Karpas-422 (cell line): ENCODE data around the gene MPI. TPM values are rescaled to one million over a fixed set of nuclear protein-coding genes. Genes with fewer than 3 reads are reported as not detected.

Experiments
- DNase-seq: peaks from one replicate; pipeline ENCODE4 v3.0.0-alpha.2; 2015
- H2AFZ ChIP-seq: fragments of 200-600 bp; sonication (generic); 2 replicates; pipeline ENCODE4 v1.6.1; 2014; ENCODE audit warnings: antibody characterized with exemption, low read length, mixed read lengths
- H3K27ac ChIP-seq: fragments of 200-600 bp; sonication (generic); 2 replicates; pipeline ENCODE4 v1.5.1; 2014; ENCODE audit warnings: mild to moderate bottlenecking, low read length, moderate library complexity
- H3K27me3 ChIP-seq: fragments of 200-600 bp; sonication (generic); 2 replicates; pipeline ENCODE4 v1.6.1; 2014; ENCODE audit warnings: low read length, mixed read lengths
- H3K36me3 ChIP-seq: fragments of 200-600 bp; sonication (generic); 2 replicates; pipeline ENCODE4 v1.6.1; 2014; ENCODE audit warnings: low read length, mixed read lengths; ENCODE audit not compliant: insufficient read depth
- H3K4me1 ChIP-seq: fragments of 200-600 bp; sonication (generic); 2 replicates; pipeline ENCODE4 v1.6.1; 2014; ENCODE audit warnings: mild to moderate bottlenecking, low read length, mixed read lengths
- H3K4me2 ChIP-seq: fragments of 200-600 bp; sonication (generic); 2 replicates; pipeline ENCODE4 v1.6.1; 2014; ENCODE audit warnings: low read length, low read depth, mild to moderate bottlenecking; ENCODE audit not compliant: poor library complexity, severe bottlenecking
- H3K4me3 ChIP-seq: fragments of 200-600 bp; sonication (generic); 2 replicates; pipeline ENCODE4 v1.5.1; 2014; ENCODE audit warnings: mild to moderate bottlenecking, antibody characterized with exemption, low read length, mixed read lengths
- H3K79me2 ChIP-seq: fragments of 200-600 bp; sonication (generic); 2 replicates; pipeline ENCODE4 v1.6.1; 2014; ENCODE audit warnings: mild to moderate bottlenecking, low read length, mixed read lengths
- H3K9ac ChIP-seq: fragments of 200-600 bp; sonication (generic); 2 replicates; pipeline ENCODE4 v1.6.0; 2014; ENCODE audit warnings: low read length
- H3K9me2 ChIP-seq: fragments of 200-600 bp; sonication (generic), shearing (Covaris generic); replicated peaks from 2 replicates; pipeline ENCODE4 v1.6.0; 2014; ENCODE audit warnings: mild to moderate bottlenecking, low read length, moderate library complexity; ENCODE audit not compliant: insufficient read depth
- H3K9me3 ChIP-seq: fragments of 300-700, 200-600 bp; sonication (generic); 2 replicates; pipeline ENCODE4 v1.6.1; 2014; ENCODE audit warnings: low read length, mixed read lengths
- H4K20me1 ChIP-seq: fragments of 200-600 bp; sonication (generic); 2 replicates; pipeline ENCODE4 v1.6.1; 2014; ENCODE audit warnings: mild to moderate bottlenecking, antibody characterized with exemption, low read length, low read depth; ENCODE audit not compliant: insufficient read depth
- total RNA-seq: library from RNA; depleted of rRNA; stranded (reverse); fragments of >200 nt; shearing (Covaris generic); gene quantifications from 2 replicates; pipeline ENCODE4 v1.2.3, GENCODE V29; 2014; ENCODE audit warnings: low replicate concordance

MPI gene
- total RNA-seq, 1 experiment from 2014 or later: 73.7 TPM

DNA sequence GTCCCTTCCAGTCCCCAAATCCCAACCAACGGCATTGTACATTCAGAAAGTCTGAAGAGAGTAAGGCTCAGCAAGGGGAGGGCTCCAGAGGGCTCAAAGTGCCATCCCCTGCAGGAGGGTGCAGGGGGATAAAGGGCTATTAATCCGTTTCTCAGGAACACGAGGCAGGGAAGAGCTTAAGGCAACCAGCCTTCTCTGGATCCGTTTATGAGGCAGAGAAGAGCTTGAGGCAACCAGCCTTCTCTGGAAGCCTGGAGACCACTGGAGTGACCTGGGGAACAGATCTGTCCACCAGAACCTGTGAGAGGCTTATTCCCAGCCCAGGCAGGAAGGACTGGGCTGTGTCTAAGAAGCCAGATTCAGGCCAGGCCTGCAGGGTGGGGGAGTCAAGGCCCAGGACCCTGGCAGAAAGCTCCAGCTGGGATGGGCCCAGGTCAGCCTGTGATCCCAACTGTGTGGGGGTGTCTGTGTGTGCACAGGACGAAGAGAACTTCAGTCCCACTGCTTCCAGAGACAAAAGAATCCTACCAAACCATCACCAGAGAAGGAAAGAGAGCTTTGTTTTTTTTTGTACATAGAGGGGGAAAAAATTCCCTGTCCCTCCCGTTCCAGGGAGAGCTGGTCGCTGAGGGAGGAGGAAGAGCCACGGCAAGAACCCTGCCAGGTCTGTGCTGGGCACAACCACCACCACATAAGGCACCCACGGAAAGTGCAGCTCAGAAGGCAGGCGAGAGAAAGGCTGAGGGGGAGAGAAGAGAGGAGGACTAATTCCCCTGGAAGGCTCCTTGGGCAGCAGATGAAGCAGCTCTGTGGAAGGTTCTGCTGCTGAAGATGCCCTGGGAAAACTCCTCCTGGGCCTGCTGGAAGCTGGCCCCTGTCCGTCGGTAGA is 45.3 kb upstream of the MPI start:
- no peak for DNase-seq
- no peak overlapping the region for H3K4me3 ChIP-seq
- H3K9me3 ChIP-seq: no peaks in the 10 kb centered on the region
- peak overlapping the region; percentile 98; the same call in 1 of the 2 replicates for H3K9ac ChIP-seq
- H2AFZ ChIP-seq: no peak overlapping the region
- peaks cover 16% of the 10 kb centered on the region for H3K79me2 ChIP-seq
- peaks cover 7% of the 10 kb centered on the region; the same call in 1 of the 2 replicates for H3K36me3 ChIP-seq
- H3K27me3 ChIP-seq: no peaks in the 10 kb centered on the region
- H3K9me2 ChIP-seq: no peaks in the 10 kb centered on the region
- H3K27ac ChIP-seq: peak overlapping the region; percentile 85
- no peak overlapping the region for H3K4me2 ChIP-seq
- H4K20me1 ChIP-seq: 0 out of 2 replicates have a peak, but pooled peaks cover 7% of the 10 kb centered on the region
- H3K4me1 ChIP-seq: peaks cover 55% of the 10 kb centered on the region

- H3K4me2 ChIP-seq: no peak overlapping the region
- H3K9me3 ChIP-seq: no peaks in the 10 kb centered on the region
- peak overlapping the region; percentile 9; the same call in 1 of the 2 replicates for H3K9ac ChIP-seq
- H4K20me1 ChIP-seq: 0 out of 2 replicates have a peak, but pooled peaks cover 7% of the 10 kb centered on the region
- H3K9me2 ChIP-seq: no peaks in the 10 kb centered on the region
- H3K4me3 ChIP-seq: no peak overlapping the region
- DNase-seq: peak; percentile 53
- peaks cover 16% of the 10 kb centered on the region for H3K79me2 ChIP-seq
- peaks cover 49% of the 10 kb centered on the region for H3K4me1 ChIP-seq
- H3K27me3 ChIP-seq: no peaks in the 10 kb centered on the region
- peaks cover 7% of the 10 kb centered on the region; the same call in 1 of the 2 replicates for H3K36me3 ChIP-seq
- H2AFZ ChIP-seq: no peak overlapping the region
- H3K27ac ChIP-seq: peak overlapping the region; percentile 46
These were observed 44.7 kb upstream of the MPI start for GRCh38 chr15:74845208-74845568.

DNA sequence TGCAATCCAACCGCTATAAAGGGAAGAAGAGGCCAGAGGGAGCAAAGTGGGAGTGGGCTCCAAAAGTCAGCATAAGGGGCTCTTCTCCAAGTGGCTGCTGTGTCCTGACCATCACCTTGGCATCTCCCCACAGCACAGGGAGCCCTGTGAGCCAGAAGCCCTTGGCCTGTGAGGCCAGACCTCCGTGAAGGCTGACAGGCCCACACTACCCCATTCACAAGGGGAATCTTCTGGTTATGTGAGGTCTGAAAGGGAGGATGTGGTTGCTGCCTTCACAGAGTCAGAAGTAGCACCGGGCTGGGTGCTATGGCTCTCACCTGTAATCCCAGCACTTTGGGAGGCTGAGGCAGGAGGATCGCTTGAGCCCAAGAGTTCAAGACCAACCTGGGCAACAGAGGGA is 44.3 kb upstream of the MPI start:
- H3K4me2 ChIP-seq: no peak overlapping the region
- peak overlapping the region; percentile 9; the same call in 1 of the 2 replicates for H3K9ac ChIP-seq
- no peaks in the 10 kb centered on the region for H3K9me2 ChIP-seq
- H3K27ac ChIP-seq: peak overlapping the region; percentile 46
- no peak overlapping the region for H2AFZ ChIP-seq
- no peaks in the 10 kb centered on the region for H3K9me3 ChIP-seq
- H3K79me2 ChIP-seq: peaks cover 16% of the 10 kb centered on the region
- DNase-seq: no peak
- H3K27me3 ChIP-seq: no peaks in the 10 kb centered on the region
- peaks cover 6% of the 10 kb centered on the region; the same call in 1 of the 2 replicates for H3K36me3 ChIP-seq
- H3K4me1 ChIP-seq: peaks cover 45% of the 10 kb centered on the region
- 0 out of 2 replicates have a peak, but pooled peaks cover 7% of the 10 kb centered on the region for H4K20me1 ChIP-seq
- no peak overlapping the region for H3K4me3 ChIP-seq

GRCh38 chr15:74847432-74847831 is 42.4 kb upstream of the MPI start:
- Histone ChIP-seq H3K4me3 (no peak overlapping the region), H3K4me1 (peaks cover 26% of the 10 kb centered on the region), H3K4me2 (no peak overlapping the region), H3K9me2 (no peaks in the 10 kb centered on the region), H4K20me1 (no peaks in the 10 kb centered on the region), H3K79me2 (peaks cover 4% of the 10 kb centered on the region), H3K9me3 (no peaks in the 10 kb centered on the region), H2AFZ (no peak overlapping the region), H3K9ac (no peak overlapping the region), H3K27me3 (no peaks in the 10 kb centered on the region), H3K27ac (no peak overlapping the region), H3K36me3 (peaks cover 6% of the 10 kb centered on the region; the same call in 1 of the 2 replicates)
- no peak for DNase-seq

DNA sequence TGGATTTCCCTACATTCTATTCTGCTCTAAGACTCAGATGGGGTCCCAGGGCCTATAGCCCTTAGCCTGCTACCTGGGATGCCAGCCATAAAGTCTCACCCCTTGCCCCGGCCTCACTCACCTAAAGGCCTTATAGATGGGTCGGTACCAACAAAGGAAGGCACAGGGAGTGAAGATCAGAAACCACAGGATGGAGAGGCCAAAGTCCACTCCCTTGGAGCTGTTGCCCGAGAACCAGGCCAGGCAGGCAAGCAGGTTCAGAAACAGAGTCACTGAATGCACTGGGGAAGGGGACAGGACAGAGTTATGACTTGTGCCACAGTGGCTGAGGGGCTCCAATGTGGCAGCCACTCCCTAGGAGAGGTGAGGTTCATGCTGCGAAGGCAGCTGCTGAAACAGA is 39.4 kb upstream of the MPI start:
- no peaks in the 10 kb centered on the region for H3K79me2 ChIP-seq
- no peaks in the 10 kb centered on the region for H3K27me3 ChIP-seq
- H3K9me3 ChIP-seq: no peaks in the 10 kb centered on the region
- H3K27ac ChIP-seq: no peak overlapping the region
- no peak overlapping the region for H3K4me3 ChIP-seq
- no peaks in the 10 kb centered on the region for H3K9me2 ChIP-seq
- no peak overlapping the region for H3K4me2 ChIP-seq
- H3K36me3 ChIP-seq: peaks cover 5% of the 10 kb centered on the region
- H3K4me1 ChIP-seq: peaks cover 3% of the 10 kb centered on the region
- DNase-seq: no peak
- H4K20me1 ChIP-seq: no peaks in the 10 kb centered on the region
- H3K9ac ChIP-seq: no peak overlapping the region
- no peak overlapping the region for H2AFZ ChIP-seq

- no peaks in the 10 kb centered on the region for H3K27me3 ChIP-seq
- H2AFZ ChIP-seq: no peak overlapping the region
- H4K20me1 ChIP-seq: no peaks in the 10 kb centered on the region
- H3K79me2 ChIP-seq: peaks cover 11% of the 10 kb centered on the region
- peaks cover 2% of the 10 kb centered on the region for H3K36me3 ChIP-seq
- H3K9me3 ChIP-seq: no peaks in the 10 kb centered on the region
- peaks cover 6% of the 10 kb centered on the region for H3K4me1 ChIP-seq
- H3K9ac ChIP-seq: no peak overlapping the region
- no peak overlapping the region for H3K4me2 ChIP-seq
- no peak overlapping the region for H3K4me3 ChIP-seq
- H3K27ac ChIP-seq: no peak overlapping the region
- no peak for DNase-seq
- H3K9me2 ChIP-seq: no peaks in the 10 kb centered on the region
These were observed 37.9 kb upstream of the MPI start for GRCh38 chr15:74851960-74852359.

DNA sequence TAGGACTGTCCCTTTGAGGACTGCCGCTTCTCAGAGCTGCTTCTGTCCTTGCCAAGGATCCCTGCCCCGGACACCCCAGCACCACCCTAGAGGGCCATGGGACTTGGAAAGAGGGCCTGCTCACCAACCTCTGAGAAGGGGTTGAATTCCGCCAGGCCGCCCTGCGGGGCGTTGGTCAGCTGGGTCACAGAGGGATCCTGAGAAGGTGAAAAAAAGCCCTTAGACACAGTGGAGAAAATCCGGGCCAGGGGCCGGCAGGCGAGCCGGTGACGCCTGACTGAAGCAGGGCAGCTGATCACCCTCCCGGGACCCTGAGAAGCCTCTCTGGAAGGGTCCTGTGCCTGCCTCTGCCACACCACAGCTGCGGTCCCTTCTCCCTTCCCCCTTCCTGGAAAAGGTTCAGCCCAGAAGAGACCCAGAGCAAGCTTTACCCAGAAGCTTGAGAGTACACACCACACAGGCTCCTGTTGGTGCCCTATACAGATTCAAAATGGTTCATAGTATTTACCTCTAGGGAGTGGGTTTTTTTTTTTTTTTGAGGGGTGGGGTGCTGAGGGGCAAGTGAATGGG is 35.3 kb upstream of the MPI start:
- peaks cover 2% of the 10 kb centered on the region for H3K36me3 ChIP-seq
- no peak overlapping the region for H3K9ac ChIP-seq
- H3K4me2 ChIP-seq: no peak overlapping the region
- no peaks in the 10 kb centered on the region for H3K27me3 ChIP-seq
- H3K79me2 ChIP-seq: peaks cover 35% of the 10 kb centered on the region
- no peaks in the 10 kb centered on the region for H4K20me1 ChIP-seq
- no peak overlapping the region for H3K27ac ChIP-seq
- H3K9me3 ChIP-seq: no peaks in the 10 kb centered on the region
- H3K4me3 ChIP-seq: no peak overlapping the region
- no peak overlapping the region for H2AFZ ChIP-seq
- H3K4me1 ChIP-seq: peaks cover 32% of the 10 kb centered on the region
- DNase-seq: no peak
- no peaks in the 10 kb centered on the region for H3K9me2 ChIP-seq

GRCh38 chr15:74855857-74856256 is 34.0 kb upstream of the MPI start:
- no peaks in the 10 kb centered on the region for H4K20me1 ChIP-seq
- no peak overlapping the region for H2AFZ ChIP-seq
- no peaks in the 10 kb centered on the region for H3K9me3 ChIP-seq
- H3K4me1 ChIP-seq: peaks cover 38% of the 10 kb centered on the region
- H3K36me3 ChIP-seq: no peaks in the 10 kb centered on the region; the same call in 1 of the 2 replicates
- no peaks in the 10 kb centered on the region for H3K9me2 ChIP-seq
- H3K27me3 ChIP-seq: no peaks in the 10 kb centered on the region
- H3K4me2 ChIP-seq: no peak overlapping the region
- no peak for DNase-seq
- H3K79me2 ChIP-seq: peaks cover 42% of the 10 kb centered on the region
- no peak overlapping the region for H3K27ac ChIP-seq
- no peak overlapping the region for H3K4me3 ChIP-seq
- H3K9ac ChIP-seq: no peak overlapping the region
